Umbilical cord (tissue), 2 donors: ENCODE measurements around the gene GSTA3. TPM values are rescaled to one million over a fixed set of nuclear protein-coding genes. Genes with fewer than 3 reads are reported as not detected.
"Not testable (repeated sequence)": the region's sequence is repeated elsewhere in the genome, so short reads cannot be mapped to it uniquely, and the experiment has no call there.

Experiments used
- DNase-seq: peaks from one replicate; pipeline ENCODE4 v3.0.0-alpha.2; 2015; ENCODE audit warnings: low spot score
- total RNA-seq: library from RNA; depleted of rRNA; stranded (reverse); fragments of >200 nt; gene quantifications from one replicate; pipeline ENCODE4 v1.2.3, GENCODE V29; 2014; ENCODE audit warnings: low replicate concordance; ENCODE audit not compliant: insufficient read depth

Gene GSTA3
- total RNA-seq, 1 donor from 2014 or later, result not detected

DNA sequence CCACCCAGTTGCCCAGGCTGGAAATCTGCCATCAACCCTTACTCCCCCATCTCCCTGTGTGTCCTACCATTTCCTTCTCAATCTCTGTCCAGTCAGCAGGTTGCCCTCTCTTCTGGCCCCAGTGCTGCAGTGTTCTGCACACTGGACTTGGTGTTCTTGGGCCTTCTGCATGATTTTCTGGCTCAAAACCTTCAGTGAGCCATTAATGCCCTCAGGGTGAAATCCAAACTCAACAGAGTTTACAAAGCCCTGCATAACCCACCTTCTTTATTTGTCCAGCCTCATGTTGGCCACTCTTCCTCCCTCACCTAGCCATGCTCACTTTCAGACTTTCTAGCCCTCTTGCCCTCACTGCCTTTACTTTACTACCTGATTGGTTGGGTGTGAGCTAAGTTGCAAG, 5.0 kb upstream of the GSTA3 start:
- DNase-seq, result no peak

DNA sequence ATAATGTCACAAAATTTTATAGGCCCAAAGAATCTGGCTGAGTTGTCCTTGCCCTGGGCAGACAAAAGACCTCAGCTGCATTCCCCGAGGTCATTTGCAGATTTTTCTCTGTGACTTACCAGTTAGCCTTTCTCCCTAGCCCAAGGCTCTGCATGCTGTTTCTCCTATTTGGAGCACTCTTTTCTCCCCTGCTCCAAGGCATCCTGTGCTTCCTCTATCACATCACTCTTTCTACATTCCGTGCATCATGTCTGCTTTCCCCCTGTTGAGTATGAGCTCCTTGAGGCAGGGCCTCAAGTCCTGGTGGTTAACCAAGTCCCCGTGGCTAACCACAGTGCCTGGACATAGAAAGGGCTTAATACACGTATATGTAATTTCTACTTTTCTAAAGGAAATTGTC, 593 bp upstream of the GSTA3 start:
- no peak for DNase-seq

DNA sequence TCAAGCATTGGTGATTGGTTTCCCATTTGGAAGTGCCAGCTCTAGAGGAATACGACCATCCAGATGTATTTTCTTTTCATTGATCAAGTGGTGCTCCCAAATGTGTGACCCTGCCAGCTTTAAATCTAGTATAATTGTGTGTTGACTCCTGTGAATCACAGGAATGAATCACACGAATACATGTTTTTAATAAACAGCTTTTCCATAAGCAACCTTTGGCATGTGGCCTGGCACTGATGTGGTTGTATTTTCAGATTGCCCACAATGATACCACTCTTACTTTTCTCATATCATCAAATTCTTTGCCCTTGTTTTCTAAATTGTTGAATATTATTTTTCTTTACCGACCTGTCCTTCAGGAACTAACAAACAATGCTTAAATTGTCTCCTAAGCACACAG, 367 bp downstream of the GSTA3 start:
- no peak for DNase-seq

GRCh38 chr6:52908526-52908925, 972 bp downstream of the GSTA3 start:
- peak; percentile 24 for DNase-seq

- DNase-seq, result no peak
Measured at GRCh38 chr6:52904562-52905279, 4.8 kb downstream of the GSTA3 start.

DNA sequence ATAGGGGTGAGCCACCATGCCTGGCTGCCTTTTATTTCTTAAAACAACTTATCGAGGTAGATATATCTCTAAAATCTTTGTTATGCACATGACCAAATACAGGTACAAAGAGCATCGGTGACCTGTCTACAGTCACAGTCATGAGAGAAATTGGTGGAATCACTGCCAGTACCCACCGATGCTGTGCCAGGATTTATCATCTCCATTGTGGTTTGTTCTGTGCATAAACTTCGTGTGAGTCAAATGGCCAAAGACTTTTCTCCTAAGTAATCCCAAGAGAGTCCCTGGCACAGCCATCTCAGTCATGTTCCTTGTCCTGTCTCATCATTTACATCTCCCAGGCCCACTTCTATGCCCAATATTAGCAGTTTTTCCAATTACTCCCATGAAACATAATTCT, 9.0 kb downstream of the GSTA3 start:
- no peak for DNase-seq

- DNase-seq, result not testable (repeated sequence)
Measured at GRCh38 chr6:52895790-52896189, 13.7 kb downstream of the GSTA3 start.

GRCh38 chr6:52894285-52894684, 15.2 kb downstream of the GSTA3 start:
- no peak for DNase-seq

DNA sequence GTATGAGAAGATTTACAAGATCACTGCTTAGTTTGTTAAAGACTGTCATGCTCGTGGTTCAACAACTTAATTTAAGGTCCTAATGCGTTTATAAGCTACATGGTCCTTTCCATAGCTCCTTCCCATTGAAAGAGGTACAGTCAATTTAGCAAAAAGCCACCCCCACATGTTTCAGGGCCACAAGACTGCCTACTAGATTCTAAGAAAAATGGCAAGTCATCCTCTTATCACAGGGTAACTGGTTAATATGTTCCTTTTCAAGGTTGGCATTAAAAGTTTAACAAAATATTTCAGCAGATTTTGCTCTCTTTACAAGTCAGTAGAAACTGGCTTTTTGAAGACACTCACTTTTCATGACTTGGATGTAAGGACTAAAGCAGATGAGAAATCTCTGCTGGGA, 15.7 kb downstream of the GSTA3 start:
- no peak for DNase-seq

- DNase-seq, result no peak
Measured at GRCh38 chr6:52893221-52893620, 16.3 kb downstream of the GSTA3 start.

DNA sequence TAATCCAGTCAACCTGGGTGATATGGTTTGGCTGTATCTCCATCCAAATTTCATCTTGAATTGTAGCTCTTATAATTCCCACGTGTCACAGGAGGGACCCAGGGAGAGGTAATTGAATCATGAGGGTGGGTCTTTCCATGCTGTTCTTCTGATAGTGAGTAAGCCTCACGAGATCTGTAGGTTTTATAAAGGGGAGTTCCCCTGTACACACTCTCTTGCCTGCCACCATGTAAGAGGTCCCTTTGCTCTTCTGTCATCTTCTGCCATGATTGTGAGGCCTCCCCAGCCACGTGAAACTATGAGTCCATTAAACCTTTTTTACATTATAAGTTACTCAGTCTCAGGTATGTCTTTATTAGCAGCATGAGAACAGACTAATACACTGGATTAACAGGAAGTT, 19.5 kb downstream of the GSTA3 start:
- DNase-seq, result no peak

GRCh38 chr6:52887910-52888524, 21.5 kb downstream of the GSTA3 start:
- no peak for DNase-seq

DNA sequence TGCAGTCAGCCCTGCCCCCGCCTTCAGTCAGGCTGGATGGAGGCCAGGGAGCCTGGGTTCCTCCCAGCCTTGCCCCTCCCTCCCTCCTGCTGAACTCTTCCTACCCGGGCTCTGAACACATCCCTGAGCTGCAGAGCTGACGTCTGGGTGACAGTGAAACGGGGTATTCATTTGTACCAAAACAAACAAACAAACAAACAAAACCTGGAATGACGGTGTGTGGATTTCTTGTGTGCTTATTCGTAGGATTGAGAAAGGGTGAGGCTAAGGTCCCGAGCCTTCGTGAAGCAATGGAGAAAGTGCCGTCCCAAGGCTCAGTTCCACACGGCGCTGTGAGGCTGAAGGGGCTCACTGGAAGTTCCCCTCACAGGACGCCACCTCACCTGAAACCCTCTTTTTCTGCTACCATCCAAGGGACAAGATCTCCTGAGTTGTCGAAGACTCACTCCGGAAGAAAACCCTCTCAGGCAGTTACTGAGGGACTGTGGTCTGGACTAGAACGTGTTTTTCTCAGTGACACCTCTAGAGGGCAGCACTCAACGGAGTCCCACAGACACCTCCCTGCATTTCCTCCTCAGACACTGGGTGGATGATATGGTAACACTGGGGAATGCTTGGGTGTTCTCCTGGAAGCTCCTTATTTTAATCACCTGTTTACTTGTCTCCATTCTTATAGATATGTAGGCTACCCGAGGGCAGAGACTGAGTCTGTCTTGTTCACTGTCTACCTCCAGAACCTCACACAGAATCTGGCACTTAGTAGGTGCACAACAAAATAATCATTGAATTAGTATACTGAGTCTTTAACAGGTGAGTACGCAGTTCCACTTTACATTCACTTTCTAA, 27.3 kb downstream of the GSTA3 start:
- DNase-seq, result peak; percentile 79

DNA sequence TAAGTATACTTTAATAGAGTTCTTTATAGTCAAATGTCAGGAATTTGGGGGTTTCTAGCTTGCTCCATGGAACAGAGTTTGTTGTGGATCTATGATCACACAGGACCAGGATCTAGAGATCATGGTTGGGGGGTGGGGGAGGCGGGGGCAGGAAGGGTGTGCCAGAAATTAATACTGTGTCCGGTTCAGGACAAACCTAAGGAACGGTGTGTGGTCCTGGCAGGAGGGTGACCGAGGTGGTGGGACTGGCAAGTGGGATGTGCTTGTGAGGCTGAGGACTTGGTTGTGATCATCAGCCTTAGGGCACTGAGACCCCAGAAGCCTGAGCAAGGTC, 27.9 kb downstream of the GSTA3 start:
- DNase-seq, result no peak

DNA sequence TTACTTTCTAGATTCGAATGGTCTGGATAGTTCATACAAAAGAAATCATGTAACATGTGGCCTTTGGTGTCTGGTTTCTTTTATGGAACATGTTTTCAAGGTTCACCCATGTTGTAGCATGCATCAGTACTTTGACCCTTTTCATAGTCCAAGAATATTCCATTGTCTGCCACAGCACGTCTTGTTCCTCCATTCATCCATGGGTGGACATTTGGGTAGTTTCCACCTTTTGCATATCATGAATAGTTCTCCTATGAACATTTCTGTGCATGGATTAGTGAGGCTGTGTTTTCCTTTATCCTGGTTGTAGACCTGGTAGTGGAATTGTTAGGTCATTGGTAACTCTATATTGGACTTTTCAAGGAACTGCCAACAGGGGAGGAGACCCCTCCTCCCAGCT, 31.7 kb downstream of the GSTA3 start:
- no peak for DNase-seq

GRCh38 chr6:52877168-52877567, 32.3 kb downstream of the GSTA3 start:
- peak; percentile 76 for DNase-seq

- no peak for DNase-seq
Measured at GRCh38 chr6:52876056-52876787, 33.3 kb downstream of the GSTA3 start.

GRCh38 chr6:52872031-52872430, 37.5 kb downstream of the GSTA3 start:
- no peak for DNase-seq

GRCh38 chr6:52871621-52872020, 37.9 kb downstream of the GSTA3 start:
- DNase-seq, result no peak

GRCh38 chr6:52870335-52871091, 39.0 kb downstream of the GSTA3 start:
- not testable (repeated sequence) for DNase-seq

- not testable (repeated sequence) for DNase-seq
Measured at GRCh38 chr6:52868899-52869298, 40.6 kb downstream of the GSTA3 start.
